ENCODE data around the gene UTRN. TPM values are rescaled to one million over a fixed set of nuclear protein-coding genes. Genes with fewer than 3 reads are reported as not detected.

UTRN gene
- total and polyA plus RNA-seq, 2 experiments from 2014 or later = 53.9 to 121 TPM

DNA sequence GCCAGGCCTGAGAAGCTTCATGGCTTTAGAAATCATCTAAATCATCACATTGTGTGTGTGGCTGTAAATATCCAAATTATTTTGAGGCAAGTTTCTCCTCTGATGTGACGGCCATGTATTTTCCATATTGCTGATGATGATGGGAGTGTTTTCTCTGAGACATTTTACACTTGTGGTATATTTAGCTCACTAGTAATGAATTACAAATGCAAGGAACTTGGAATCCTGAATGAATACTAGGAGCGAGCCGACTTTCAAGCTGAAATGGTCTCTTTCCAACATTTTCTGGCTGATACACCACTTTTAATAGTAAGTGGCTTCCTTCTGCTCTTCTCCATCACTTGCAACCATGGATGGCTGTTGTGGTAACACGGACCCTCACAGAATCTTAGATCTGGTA lies 41.3 kb downstream of the UTRN start (continued):
- TF ChIP-seq CTCF (conservative IDR thresholded peaks at IDR 0.05; ENCODE audit: low read depth in 2 of 2) (no peak), ETS1 (IDR thresholded peaks at IDR 0.05) (no peak), CREB1 (CRISPR knock-in tag; IDR thresholded peaks at IDR 0.05; ENCODE audit: low read depth) (no peak)
- TF ChIP-seq, protein P1, sequence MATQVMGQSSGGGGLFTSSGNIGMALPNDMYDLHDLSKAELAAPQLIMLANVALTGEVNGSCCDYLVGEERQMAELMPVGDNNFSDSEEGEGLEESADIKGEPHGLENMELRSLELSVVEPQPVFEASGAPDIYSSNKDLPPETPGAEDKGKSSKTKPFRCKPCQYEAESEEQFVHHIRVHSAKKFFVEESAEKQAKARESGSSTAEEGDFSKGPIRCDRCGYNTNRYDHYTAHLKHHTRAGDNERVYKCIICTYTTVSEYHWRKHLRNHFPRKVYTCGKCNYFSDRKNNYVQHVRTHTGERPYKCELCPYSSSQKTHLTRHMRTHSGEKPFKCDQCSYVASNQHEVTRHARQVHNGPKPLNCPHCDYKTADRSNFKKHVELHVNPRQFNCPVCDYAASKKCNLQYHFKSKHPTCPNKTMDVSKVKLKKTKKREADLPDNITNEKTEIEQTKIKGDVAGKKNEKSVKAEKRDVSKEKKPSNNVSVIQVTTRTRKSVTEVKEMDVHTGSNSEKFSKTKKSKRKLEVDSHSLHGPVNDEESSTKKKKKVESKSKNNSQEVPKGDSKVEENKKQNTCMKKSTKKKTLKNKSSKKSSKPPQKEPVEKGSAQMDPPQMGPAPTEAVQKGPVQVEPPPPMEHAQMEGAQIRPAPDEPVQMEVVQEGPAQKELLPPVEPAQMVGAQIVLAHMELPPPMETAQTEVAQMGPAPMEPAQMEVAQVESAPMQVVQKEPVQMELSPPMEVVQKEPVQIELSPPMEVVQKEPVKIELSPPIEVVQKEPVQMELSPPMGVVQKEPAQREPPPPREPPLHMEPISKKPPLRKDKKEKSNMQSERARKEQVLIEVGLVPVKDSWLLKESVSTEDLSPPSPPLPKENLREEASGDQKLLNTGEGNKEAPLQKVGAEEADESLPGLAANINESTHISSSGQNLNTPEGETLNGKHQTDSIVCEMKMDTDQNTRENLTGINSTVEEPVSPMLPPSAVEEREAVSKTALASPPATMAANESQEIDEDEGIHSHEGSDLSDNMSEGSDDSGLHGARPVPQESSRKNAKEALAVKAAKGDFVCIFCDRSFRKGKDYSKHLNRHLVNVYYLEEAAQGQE (IDR thresholded peaks at IDR 0.05; ENCODE audit: unreplicated experiment) = no peak

DNA sequence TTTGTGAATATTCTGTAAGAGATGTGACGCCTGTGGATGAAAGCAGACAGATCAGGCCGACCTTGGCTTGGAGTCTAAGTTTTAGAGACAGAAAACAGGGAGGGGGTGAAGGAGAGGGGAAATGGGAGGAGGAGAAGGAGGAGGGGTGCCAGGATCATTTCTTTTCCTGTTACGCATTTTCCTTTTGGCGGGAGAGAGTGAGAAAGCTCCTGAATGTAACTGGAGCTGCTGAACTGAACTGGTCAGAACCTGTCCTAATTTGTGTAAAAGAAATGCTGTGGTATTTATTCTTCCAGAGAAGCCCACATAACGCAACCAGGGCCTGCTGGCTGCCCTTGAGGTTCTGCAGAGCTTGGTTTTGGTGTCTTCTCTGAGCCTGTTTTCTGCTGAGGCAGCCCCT lies 41.9 kb downstream of the UTRN start:
- no peaks in the 10 kb centered on the region for H3K9me3 Mint-ChIP-seq
- no peaks in the 10 kb centered on the region for H3K36me3 Mint-ChIP-seq (ENCODE audit: low read depth)
- DNase-seq (ENCODE audit: low spot score) = peak; percentile 72
- H3K27ac Mint-ChIP-seq = peak overlapping the region; percentile 72
- Histone ChIP-seq H3K36me3 (ENCODE audit: insufficient read depth) (no peaks in the 10 kb centered on the region), H3K4me2 (peak overlapping the region; percentile 34; the same call in 1 of the 2 replicates), H3K9me2 (ENCODE audit: insufficient read depth) (no peaks in the 10 kb centered on the region), H3K4me3 (no peak overlapping the region), H4K20me1 (replicated peaks; ENCODE audit: insufficient read depth) (no peaks in the 10 kb centered on the region), H3K79me2 (replicated peaks; ENCODE audit: insufficient read depth) (peaks cover 25% of the 10 kb centered on the region), H2AFZ (no peak overlapping the region), H3K27ac (ENCODE audit: low read depth) (peak overlapping the region; percentile 83; the same call in 1 of the 2 replicates), H3K4me1 (ENCODE audit: insufficient read depth) (peaks cover 84% of the 10 kb centered on the region), H3K27me3 (ENCODE audit: insufficient read depth) (no peaks in the 10 kb centered on the region), H3F3A (replicated peaks; ENCODE audit: low read depth) (no peaks in the 10 kb centered on the region)
- ATAC-seq = no peak; the same call in 2 of the 3 replicates
- TF ChIP-seq ZNF331 (CRISPR knock-in tag; IDR thresholded peaks at IDR 0.05; ENCODE audit: low read depth) (no peak), JUNB (IDR thresholded peaks at IDR 0.05; ENCODE audit: unreplicated experiment) (no peak), CREB1 (CRISPR knock-in tag; IDR thresholded peaks at IDR 0.05; ENCODE audit: low read depth) (no peak)
- TF ChIP-seq, protein P2, sequence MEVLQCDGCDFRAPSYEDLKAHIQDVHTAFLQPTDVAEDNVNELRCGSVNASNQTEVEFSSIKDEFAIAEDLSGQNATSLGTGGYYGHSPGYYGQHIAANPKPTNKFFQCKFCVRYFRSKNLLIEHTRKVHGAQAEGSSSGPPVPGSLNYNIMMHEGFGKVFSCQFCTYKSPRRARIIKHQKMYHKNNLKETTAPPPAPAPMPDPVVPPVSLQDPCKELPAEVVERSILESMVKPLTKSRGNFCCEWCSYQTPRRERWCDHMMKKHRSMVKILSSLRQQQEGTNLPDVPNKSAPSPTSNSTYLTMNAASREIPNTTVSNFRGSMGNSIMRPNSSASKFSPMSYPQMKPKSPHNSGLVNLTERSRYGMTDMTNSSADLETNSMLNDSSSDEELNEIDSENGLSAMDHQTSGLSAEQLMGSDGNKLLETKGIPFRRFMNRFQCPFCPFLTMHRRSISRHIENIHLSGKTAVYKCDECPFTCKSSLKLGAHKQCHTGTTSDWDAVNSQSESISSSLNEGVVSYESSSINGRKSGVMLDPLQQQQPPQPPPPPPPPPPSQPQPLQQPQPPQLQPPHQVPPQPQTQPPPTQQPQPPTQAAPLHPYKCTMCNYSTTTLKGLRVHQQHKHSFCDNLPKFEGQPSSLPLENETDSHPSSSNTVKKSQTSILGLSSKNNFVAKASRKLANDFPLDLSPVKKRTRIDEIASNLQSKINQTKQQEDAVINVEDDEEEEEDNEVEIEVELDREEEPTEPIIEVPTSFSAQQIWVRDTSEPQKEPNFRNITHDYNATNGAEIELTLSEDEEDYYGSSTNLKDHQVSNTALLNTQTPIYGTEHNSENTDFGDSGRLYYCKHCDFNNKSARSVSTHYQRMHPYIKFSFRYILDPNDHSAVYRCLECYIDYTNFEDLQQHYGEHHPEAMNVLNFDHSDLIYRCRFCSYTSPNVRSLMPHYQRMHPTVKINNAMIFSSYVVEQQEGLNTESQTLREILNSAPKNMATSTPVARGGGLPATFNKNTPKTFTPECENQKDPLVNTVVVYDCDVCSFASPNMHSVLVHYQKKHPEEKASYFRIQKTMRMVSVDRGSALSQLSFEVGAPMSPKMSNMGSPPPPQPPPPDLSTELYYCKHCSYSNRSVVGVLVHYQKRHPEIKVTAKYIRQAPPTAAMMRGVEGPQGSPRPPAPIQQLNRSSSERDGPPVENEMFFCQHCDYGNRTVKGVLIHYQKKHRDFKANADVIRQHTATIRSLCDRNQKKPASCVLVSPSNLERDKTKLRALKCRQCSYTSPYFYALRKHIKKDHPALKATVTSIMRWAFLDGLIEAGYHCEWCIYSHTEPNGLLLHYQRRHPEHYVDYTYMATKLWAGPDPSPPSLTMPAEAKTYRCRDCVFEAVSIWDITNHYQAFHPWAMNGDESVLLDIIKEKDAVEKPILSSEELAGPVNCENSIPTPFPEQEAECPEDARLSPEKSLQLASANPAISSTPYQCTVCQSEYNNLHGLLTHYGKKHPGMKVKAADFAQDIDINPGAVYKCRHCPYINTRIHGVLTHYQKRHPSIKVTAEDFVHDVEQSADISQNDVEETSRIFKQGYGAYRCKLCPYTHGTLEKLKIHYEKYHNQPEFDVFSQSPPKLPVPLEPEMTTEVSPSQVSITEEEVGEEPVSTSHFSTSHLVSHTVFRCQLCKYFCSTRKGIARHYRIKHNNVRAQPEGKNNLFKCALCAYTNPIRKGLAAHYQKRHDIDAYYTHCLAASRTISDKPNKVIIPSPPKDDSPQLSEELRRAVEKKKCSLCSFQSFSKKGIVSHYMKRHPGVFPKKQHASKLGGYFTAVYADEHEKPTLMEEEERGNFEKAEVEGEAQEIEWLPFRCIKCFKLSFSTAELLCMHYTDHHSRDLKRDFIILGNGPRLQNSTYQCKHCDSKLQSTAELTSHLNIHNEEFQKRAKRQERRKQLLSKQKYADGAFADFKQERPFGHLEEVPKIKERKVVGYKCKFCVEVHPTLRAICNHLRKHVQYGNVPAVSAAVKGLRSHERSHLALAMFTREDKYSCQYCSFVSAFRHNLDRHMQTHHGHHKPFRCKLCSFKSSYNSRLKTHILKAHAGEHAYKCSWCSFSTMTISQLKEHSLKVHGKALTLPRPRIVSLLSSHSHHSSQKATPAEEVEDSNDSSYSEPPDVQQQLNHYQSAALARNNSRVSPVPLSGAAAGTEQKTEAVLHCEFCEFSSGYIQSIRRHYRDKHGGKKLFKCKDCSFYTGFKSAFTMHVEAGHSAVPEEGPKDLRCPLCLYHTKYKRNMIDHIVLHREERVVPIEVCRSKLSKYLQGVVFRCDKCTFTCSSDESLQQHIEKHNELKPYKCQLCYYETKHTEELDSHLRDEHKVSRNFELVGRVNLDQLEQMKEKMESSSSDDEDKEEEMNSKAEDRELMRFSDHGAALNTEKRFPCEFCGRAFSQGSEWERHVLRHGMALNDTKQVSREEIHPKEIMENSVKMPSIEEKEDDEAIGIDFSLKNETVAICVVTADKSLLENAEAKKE (CRISPR knock-in tag; IDR thresholded peaks at IDR 0.05) = 0 out of 2 replicates have a peak, but pooled peaks have one; percentile 7
- H3K4me1 Mint-ChIP-seq = peaks cover 86% of the 10 kb centered on the region
- no peak overlapping the region for H3K4me3 Mint-ChIP-seq
- H3K27me3 Mint-ChIP-seq (ENCODE audit: insufficient read depth, low read depth, poor library complexity) = peaks cover 10% of the 10 kb centered on the region

Measured in GM23338 (cell line).